HUES6 (cell line): Measurements from ENCODE around the gene B3GALNT2.
A peak's percentile ranks its signal among the peaks of the same experiment; 100 is the strongest.
"Not testable (repeated sequence)": the region's sequence is repeated elsewhere in the genome, so short reads cannot be mapped to it uniquely, and the experiment has no call there.

Experiments
- H3K27ac ChIP-seq: 2 replicates; pipeline ENCODE4 v1.7.0; 2013; ENCODE audit warnings: low read depth, mild to moderate bottlenecking, low read length, inconsistent platforms
- H3K27me3 ChIP-seq: 2 replicates; pipeline ENCODE4 v1.6.1; 2013; ENCODE audit warnings: low read length; ENCODE audit not compliant: control insufficient read depth, insufficient read depth
- H3K36me3 ChIP-seq: 2 replicates; pipeline ENCODE4 v1.6.1; 2013; ENCODE audit warnings: low read length; ENCODE audit not compliant: control insufficient read depth, insufficient read depth
- H3K4me1 ChIP-seq: 2 replicates; pipeline ENCODE4 v1.6.1; 2013; ENCODE audit warnings: low read length; ENCODE audit not compliant: control insufficient read depth, insufficient read depth
- H3K4me3 ChIP-seq: 2 replicates; pipeline ENCODE4 v1.5.1; 2013; ENCODE audit warnings: low read depth, low read length
- H3K9ac ChIP-seq: one replicate; pipeline ENCODE4 v1.6.1; 2013; ENCODE audit warnings: mild to moderate bottlenecking, low read length
- H3K9me3 ChIP-seq: 2 replicates; pipeline ENCODE4 v1.6.1; 2013; ENCODE audit warnings: low read depth, low read length; ENCODE audit not compliant: control insufficient read depth, insufficient read depth

Gene B3GALNT2

GRCh38 chr1:235504122-235504493, at the start of gene B3GALNT2:
B3GALNT2 (minus strand) TSS chr1:235504452; CDS start chr1:235504252, 200 bp downstream.
- Histone ChIP-seq H3K27ac (peak within 1 kb of the TSS; percentile 46), H3K4me3 (peak within 1 kb of the TSS; percentile 70), H3K9me3 (no peaks in the 10 kb centered on the region), H3K27me3 (no peaks in the 10 kb centered on the region), H3K36me3 (no peaks in the 10 kb centered on the region), H3K4me1 (peaks cover 17% of the 10 kb centered on the region), H3K9ac (peak within 1 kb of the TSS; percentile 89)

DNA sequence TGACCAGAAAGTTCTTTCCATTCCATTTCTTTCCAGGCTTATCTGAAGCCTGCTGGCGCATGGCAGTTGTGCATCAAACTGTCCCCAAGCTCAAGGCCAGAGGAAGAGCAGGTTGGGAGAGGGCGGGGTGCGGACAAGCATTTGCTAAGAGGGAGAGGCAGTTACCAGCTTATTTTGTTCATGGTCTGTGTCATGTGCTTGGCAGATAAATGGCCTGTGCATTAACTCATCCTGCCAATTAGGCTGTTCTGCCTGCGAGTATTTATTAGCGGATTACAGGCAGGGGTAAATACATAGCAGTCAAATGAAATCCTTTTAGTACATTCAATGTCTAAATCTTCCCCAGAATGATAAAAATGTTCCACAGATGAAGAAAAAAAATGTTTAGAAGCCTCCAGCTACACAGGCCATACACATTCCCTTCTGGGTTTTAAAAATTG, 48.9 kb upstream of the B3GALNT2 start:
- H3K27ac ChIP-seq: no peak overlapping the region
- H3K27me3 ChIP-seq: no peaks in the 10 kb centered on the region
- H3K4me3 ChIP-seq: no peak overlapping the region
- H3K36me3 ChIP-seq: no peaks in the 10 kb centered on the region
- H3K4me1 ChIP-seq: no peaks in the 10 kb centered on the region
- no peak overlapping the region for H3K9ac ChIP-seq
- no peaks in the 10 kb centered on the region for H3K9me3 ChIP-seq

DNA sequence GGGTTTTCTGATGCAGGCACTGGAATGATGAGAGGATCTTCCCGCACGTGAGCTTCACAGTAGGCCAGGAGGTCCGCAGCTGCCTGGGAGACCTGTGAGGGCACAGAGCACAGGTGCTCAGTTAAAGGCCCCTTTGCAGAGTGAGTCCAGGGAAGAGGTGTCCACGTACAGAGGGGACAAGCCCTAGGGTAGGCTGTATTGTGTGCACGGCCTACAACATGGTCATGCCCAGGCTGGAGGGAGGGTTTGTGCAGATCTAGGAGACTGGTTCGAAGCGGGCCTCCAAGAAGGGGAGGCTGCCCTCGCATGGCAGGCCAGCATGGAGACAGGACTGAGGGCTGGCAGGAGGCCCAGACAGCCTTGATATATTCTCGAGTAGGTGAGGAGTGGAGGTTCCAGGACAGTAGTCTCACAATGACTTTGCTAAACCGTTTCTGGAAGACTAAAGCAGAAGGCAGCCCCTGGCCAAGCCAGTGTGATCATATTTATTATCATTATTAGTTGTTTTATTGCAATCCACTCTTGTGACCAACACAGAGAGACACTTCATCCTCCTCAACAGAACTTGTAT, 48.0 kb upstream of the B3GALNT2 start:
- Histone ChIP-seq H3K27me3 (no peaks in the 10 kb centered on the region), H3K4me3 (no peak overlapping the region)

GRCh38 chr1:235549351-235550139, 45.3 kb upstream of the B3GALNT2 start:
- no peak overlapping the region for H3K27ac ChIP-seq
- no peak overlapping the region for H3K9ac ChIP-seq
- H3K9me3 ChIP-seq: no peaks in the 10 kb centered on the region
- H3K27me3 ChIP-seq: no peaks in the 10 kb centered on the region
- H3K4me3 ChIP-seq: no peak overlapping the region
- H3K4me1 ChIP-seq: peaks cover 10% of the 10 kb centered on the region
- no peaks in the 10 kb centered on the region for H3K36me3 ChIP-seq

More for the DNA sequence above, 48.0 kb upstream of the B3GALNT2 start:
- Histone ChIP-seq H3K9ac (no peak overlapping the region), H3K4me1 (peaks cover under 1% of the 10 kb centered on the region; the same call in 1 of the 2 replicates), H3K27ac (no peak overlapping the region), H3K36me3 (no peaks in the 10 kb centered on the region), H3K9me3 (no peaks in the 10 kb centered on the region)

DNA sequence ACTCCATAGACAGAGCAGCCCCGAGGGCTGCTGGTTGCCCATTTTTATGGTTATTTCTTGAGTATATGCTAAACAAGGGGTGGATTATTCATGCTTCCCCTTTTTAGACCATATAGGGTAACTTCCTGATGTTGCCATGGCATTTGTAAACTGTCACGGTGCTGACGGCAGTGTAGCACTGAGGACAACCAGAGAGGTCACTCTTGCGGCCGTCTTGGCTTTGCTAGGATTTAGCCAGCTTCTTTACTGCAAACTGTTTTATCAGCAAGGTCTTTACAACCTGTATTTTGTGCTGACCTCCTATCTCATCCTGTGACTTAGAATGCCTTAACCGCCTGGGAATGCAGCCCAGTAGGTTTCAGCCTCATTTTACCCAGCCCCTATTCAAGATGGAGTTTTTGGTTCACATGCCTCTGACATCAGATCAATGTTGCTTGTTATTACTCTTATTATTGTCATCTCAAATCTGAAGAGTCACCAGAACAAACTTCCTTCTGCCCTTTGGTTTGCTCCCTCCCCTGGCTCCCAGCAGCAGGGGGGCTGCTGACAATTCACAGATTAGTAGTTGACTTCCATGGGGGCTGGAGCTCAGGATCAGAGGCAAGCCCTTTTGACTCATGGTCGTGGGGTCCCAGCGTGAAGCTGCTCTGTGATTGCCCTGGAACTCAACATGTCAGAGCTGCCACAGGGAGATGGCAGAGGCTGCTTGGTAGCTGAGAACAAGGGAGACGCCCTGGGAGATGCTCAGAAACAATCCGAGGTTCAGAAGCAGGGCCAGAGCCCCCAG, 42.3 kb upstream of the B3GALNT2 start:
- not testable (repeated sequence) for H3K27me3 ChIP-seq

DNA sequence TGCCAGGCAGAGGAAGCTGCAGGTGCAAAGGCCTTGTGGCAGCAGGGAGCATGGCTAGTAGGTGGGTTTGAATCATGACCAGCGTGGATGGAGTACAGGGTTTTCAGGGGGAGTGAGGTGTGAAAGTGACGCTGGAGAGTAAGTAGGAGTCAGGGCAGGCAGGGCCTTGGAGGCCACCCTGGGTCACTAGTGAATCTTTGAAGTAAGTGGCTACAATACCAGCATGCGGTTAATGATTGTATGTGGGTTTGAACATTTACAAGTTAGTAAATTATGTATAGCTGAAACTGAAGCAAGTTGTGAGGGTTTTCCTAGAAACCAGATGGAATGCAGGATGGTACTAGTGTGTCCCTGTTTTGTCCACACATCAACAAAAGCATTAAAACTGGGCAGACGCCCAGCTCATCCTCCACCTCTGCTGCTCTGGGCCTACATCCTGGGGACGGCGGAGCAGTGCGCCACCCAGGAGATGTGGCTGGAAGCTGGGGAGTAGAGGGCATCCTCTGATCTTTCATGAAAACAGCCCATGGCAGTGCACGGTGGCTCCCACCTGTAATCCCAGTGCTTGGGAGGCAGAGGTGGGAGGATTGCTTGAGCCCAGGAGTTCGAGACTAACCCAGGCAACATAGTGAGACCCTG, 41.2 kb upstream of the B3GALNT2 start:
- H3K9ac ChIP-seq: no peak overlapping the region
- H3K4me3 ChIP-seq: no peak overlapping the region
- H3K36me3 ChIP-seq: no peaks in the 10 kb centered on the region
- no peak overlapping the region for H3K27ac ChIP-seq
- no peaks in the 10 kb centered on the region for H3K9me3 ChIP-seq
- H3K27me3 ChIP-seq: no peaks in the 10 kb centered on the region
- peaks cover 14% of the 10 kb centered on the region for H3K4me1 ChIP-seq

More for the DNA sequence above, 42.3 kb upstream of the B3GALNT2 start:
- H3K27ac ChIP-seq, H3K36me3 ChIP-seq, H3K4me3 ChIP-seq, H3K9me3 ChIP-seq: not testable (repeated sequence)
- H3K9ac ChIP-seq: peak overlapping the region; percentile 32
- peaks cover 14% of the 10 kb centered on the region for H3K4me1 ChIP-seq

GRCh38 chr1:235542845-235543244, 38.6 kb upstream of the B3GALNT2 start:
- not testable (repeated sequence) for H3K27me3 ChIP-seq, H3K9ac ChIP-seq, H3K4me3 ChIP-seq, H3K36me3 ChIP-seq, H3K27ac ChIP-seq, H3K9me3 ChIP-seq
- H3K4me1 ChIP-seq: peaks cover 14% of the 10 kb centered on the region

DNA sequence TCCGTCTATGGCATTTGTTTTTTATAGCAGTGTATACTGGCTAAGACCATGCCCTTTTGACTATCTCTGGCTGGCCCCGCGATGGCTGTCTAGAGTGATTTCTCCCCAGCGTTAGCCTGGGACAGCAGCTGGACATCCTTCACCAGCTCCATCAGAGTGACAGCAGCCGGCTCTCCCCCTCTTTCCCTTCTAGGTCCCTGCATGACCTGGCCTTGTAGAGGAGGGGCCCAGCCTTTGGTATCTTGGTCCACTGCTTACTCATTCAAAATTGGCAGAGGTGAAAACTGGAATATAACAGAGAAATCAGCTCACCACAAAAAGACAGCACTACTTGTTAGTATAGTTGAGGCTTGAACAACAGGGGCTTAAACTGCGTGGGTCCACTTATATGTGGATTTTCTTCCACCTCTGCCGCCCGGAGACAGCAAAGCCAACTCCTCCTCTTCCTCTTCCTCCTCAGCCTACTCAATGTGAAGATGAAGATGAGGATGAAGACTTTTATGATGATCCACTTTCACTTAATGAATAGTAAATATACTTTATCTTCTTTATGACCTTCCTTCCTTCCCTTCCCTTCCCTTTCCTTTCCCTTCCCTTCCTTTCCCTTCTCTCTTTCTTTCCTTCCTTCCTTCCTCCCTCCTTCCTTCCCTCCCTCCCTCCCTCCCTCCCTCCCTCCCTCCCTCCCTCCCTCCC, 29.4 kb upstream of the B3GALNT2 start:
- Histone ChIP-seq H3K4me1 (no peaks in the 10 kb centered on the region), H3K9me3 (no peaks in the 10 kb centered on the region), H3K9ac (no peak overlapping the region), H3K36me3 (no peaks in the 10 kb centered on the region), H3K4me3 (no peak overlapping the region), H3K27ac (no peak overlapping the region), H3K27me3 (no peaks in the 10 kb centered on the region)

DNA sequence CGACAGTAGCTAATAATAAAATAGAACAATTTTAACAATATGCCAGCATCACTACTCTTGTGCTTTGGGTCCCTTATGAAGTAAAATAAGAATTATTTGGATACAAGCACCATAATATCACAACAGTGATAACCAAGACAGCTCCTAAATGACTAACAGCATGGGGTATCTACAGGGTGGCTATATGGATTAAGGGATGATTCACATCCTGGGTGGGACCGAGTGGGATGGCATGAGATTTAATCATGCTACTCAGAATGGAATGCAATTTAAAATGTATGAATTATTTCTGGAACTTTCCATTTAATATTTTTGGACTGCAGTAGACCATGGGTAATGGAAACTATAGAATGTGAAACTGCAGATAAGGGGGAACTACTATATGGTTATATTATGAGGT, 28.1 kb upstream of the B3GALNT2 start:
- Histone ChIP-seq H3K4me1 (no peaks in the 10 kb centered on the region), H3K27me3 (no peaks in the 10 kb centered on the region), H3K9ac (no peak overlapping the region), H3K4me3 (no peak overlapping the region), H3K27ac (no peak overlapping the region), H3K9me3 (no peaks in the 10 kb centered on the region), H3K36me3 (no peaks in the 10 kb centered on the region)

- H3K36me3 ChIP-seq: no peaks in the 10 kb centered on the region
- no peaks in the 10 kb centered on the region for H3K9me3 ChIP-seq
- H3K27ac ChIP-seq: no peak overlapping the region
- no peaks in the 10 kb centered on the region for H3K27me3 ChIP-seq
- H3K4me3 ChIP-seq: no peak overlapping the region
- H3K4me1 ChIP-seq: no peaks in the 10 kb centered on the region
- H3K9ac ChIP-seq: no peak overlapping the region
These were observed 23.1 kb upstream of the B3GALNT2 start for GRCh38 chr1:235527196-235527814.
